Tibial nerve (tissue), 4 donors: ENCODE results near the gene PLXNC1.

Experiments used
- CTCF ChIP-seq, 5 experiments: fragments of 200-600 bp in 3 of 5; fragments of 450-650 bp in 2 of 5; sonication (generic) in 3 of 5; IDR thresholded peaks; one replicate each; pipeline ENCODE4 v1.5.1; 2016 to 2019; ENCODE audit warnings: antibody characterized with exemption in 5 of 5, mild to moderate bottlenecking in 3 of 5, moderate library complexity in 2 of 5
- EP300 ChIP-seq, 2 donors: sonication (generic); formaldehyde crosslinking; IDR thresholded peaks; one replicate each; pipeline ENCODE4 v1.6.1; 2017; ENCODE audit warnings: antibody characterized with exemption in 2 of 2, mild to moderate bottlenecking in 1 of 2
- POLR2A ChIP-seq, 2 donors: fragments of 450-650 bp; IDR thresholded peaks; one replicate each; pipeline ENCODE4 v1.6.1; 2017; ENCODE audit warnings: antibody characterized with exemption in 2 of 2, mild to moderate bottlenecking in 2 of 2, moderate library complexity in 2 of 2

GRCh38 chr12:94173660-94174265, 25.4 kb downstream of the PLXNC1 start:
- no peak for TF ChIP-seq CTCF (IDR thresholded peaks at IDR 0.05)
- no peak for TF ChIP-seq EP300 (IDR thresholded peaks at IDR 0.05)
- TF ChIP-seq POLR2A (IDR thresholded peaks at IDR 0.05), result no peak
